ENCODE data around the gene CD74. TPM values are rescaled to one million over a fixed set of nuclear protein-coding genes. Genes with fewer than 3 reads are reported as not detected.
A peak's percentile ranks its signal among the peaks of the same experiment; 100 is the strongest.

Gene CD74
- total RNA-seq, 1 donor from 2014 or later, result 6.3 TPM

DNA sequence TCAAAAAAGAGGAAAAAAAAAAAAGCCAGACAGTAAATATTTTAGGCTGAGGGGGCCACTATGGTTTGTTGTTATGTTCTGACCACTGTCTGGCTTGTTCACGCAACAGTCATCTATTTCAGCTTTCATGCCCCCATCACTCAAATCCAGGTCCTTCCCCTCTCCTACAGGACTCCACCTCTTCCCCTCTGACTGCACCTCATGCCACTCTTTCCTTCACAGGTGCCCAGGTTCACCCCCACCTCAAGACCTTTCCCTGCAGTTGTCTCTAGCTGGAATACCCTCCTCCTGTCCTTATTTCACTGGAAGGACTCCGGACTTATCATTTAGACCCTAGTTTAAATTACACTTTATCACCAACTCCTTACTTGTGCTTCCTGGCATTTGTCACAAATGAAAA lies 33.4 kb upstream of the CD74 start:
- peaks cover 34% of the 10 kb centered on the region for H3K4me1 Mint-ChIP-seq
- H3K27ac Mint-ChIP-seq (ENCODE audit: unreplicated experiment), result peak overlapping the region; percentile 50
- TF ChIP-seq, protein P1, sequence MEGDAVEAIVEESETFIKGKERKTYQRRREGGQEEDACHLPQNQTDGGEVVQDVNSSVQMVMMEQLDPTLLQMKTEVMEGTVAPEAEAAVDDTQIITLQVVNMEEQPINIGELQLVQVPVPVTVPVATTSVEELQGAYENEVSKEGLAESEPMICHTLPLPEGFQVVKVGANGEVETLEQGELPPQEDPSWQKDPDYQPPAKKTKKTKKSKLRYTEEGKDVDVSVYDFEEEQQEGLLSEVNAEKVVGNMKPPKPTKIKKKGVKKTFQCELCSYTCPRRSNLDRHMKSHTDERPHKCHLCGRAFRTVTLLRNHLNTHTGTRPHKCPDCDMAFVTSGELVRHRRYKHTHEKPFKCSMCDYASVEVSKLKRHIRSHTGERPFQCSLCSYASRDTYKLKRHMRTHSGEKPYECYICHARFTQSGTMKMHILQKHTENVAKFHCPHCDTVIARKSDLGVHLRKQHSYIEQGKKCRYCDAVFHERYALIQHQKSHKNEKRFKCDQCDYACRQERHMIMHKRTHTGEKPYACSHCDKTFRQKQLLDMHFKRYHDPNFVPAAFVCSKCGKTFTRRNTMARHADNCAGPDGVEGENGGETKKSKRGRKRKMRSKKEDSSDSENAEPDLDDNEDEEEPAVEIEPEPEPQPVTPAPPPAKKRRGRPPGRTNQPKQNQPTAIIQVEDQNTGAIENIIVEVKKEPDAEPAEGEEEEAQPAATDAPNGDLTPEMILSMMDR (conservative IDR thresholded peaks at IDR 0.05), result no peak
- no peaks in the 10 kb centered on the region for H3K27me3 Mint-ChIP-seq (ENCODE audit: low read depth)
- H3K36me3 Mint-ChIP-seq (ENCODE audit: low read depth), result peaks cover 35% of the 10 kb centered on the region
- DNase-seq (ENCODE audit: low read depth, low spot score), result no peak
- peak overlapping the region; percentile 96 for H3K4me3 Mint-ChIP-seq
- peaks cover 5% of the 10 kb centered on the region for H3K9me3 Mint-ChIP-seq

DNA sequence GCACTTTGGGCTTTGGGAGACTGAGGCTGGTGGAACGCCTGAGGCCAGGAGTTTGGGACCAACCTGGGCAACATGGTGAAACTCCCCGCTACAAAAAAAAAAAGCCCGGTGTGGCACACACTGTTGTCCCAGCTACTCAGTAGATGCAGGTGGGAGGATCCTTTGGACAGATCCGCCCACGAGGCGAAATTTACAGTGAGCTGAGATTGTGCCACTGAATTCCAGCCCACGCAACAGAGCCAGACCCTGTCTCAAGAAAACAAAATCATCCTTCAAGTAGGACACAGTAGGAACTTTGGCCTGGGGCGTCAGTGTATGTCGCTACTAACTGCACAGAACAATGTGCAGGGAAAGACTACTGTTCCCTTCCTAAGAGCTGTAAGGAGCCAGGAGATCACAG lies 32.1 kb upstream of the CD74 start:
- no peaks in the 10 kb centered on the region for H3K9me3 Mint-ChIP-seq
- DNase-seq (ENCODE audit: low read depth, low spot score), result no peak
- H3K27me3 Mint-ChIP-seq (ENCODE audit: low read depth), result no peaks in the 10 kb centered on the region
- TF ChIP-seq, protein P1 (conservative IDR thresholded peaks at IDR 0.05), result no peak
- no peak overlapping the region for H3K27ac Mint-ChIP-seq (ENCODE audit: unreplicated experiment)
- H3K36me3 Mint-ChIP-seq (ENCODE audit: low read depth), result peaks cover 35% of the 10 kb centered on the region
- peaks cover 31% of the 10 kb centered on the region for H3K4me1 Mint-ChIP-seq
- peak overlapping the region; percentile 66 for H3K4me3 Mint-ChIP-seq

- peaks cover 28% of the 10 kb centered on the region for H3K36me3 Mint-ChIP-seq (ENCODE audit: low read depth)
- TF ChIP-seq, protein P1 (conservative IDR thresholded peaks at IDR 0.05), result no peak
- H3K27me3 Mint-ChIP-seq (ENCODE audit: low read depth), result no peaks in the 10 kb centered on the region
- H3K27ac Mint-ChIP-seq (ENCODE audit: unreplicated experiment), result no peak overlapping the region
- DNase-seq (ENCODE audit: low read depth, low spot score), result no peak
- H3K9me3 Mint-ChIP-seq, result no peaks in the 10 kb centered on the region
- H3K4me3 Mint-ChIP-seq, result peak overlapping the region; percentile 42
- peaks cover 25% of the 10 kb centered on the region for H3K4me1 Mint-ChIP-seq
Observed at GRCh38 chr5:150443242-150444075, 30.7 kb upstream of the CD74 start.

DNA sequence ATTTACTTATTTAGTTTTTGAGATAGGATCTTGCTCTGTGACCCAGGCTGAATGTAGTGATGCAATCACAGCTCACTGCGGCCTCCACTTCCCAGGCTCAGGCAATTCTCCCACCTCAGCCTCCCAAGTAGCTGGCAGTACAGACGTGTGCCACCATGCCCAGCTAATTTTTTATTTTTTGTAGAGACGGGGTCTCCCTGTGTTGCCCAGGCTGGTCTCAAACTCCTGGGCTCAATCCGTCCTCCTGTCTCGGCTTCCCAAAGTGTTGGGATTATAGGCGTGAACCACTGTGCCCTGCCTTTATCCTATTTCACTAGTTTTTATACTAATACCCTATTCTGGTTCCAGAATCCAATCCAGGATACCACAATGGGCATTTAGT lies 30.0 kb upstream of the CD74 start:
- Mint-ChIP-seq H3K27ac (ENCODE audit: unreplicated experiment) (no peak overlapping the region), H3K9me3 (no peaks in the 10 kb centered on the region), H3K36me3 (ENCODE audit: low read depth) (peaks cover 23% of the 10 kb centered on the region), H3K27me3 (ENCODE audit: low read depth) (no peaks in the 10 kb centered on the region), H3K4me1 (peaks cover 17% of the 10 kb centered on the region), H3K4me3 (no peak overlapping the region)
- no peak for DNase-seq (ENCODE audit: low read depth, low spot score)
- TF ChIP-seq, protein P1 (conservative IDR thresholded peaks at IDR 0.05), result no peak

- peak overlapping the region; percentile 70 for H3K4me3 Mint-ChIP-seq
- H3K4me1 Mint-ChIP-seq, result peaks cover 11% of the 10 kb centered on the region
- DNase-seq (ENCODE audit: low read depth, low spot score), result no peak
- no peak overlapping the region for H3K27ac Mint-ChIP-seq (ENCODE audit: unreplicated experiment)
- no peaks in the 10 kb centered on the region for H3K27me3 Mint-ChIP-seq (ENCODE audit: low read depth)
- H3K36me3 Mint-ChIP-seq (ENCODE audit: low read depth), result peaks cover 17% of the 10 kb centered on the region
- TF ChIP-seq, protein P1 (conservative IDR thresholded peaks at IDR 0.05), result no peak
- no peaks in the 10 kb centered on the region for H3K9me3 Mint-ChIP-seq
Observed at GRCh38 chr5:150441813-150442698, 29.3 kb upstream of the CD74 start.
